Body of pancreas (tissue), 4 donors: ENCODE data around the gene RIMBP3C. TPM values are rescaled to one million over a fixed set of nuclear protein-coding genes. Genes with fewer than 3 reads are reported as not detected.
"Not testable (repeated sequence)": the region's sequence is repeated elsewhere in the genome, so short reads cannot be mapped to it uniquely, and the experiment has no call there.

Experiments used
- ATAC-seq: fragments of 150-250 bp; one replicate; pipeline ENCODE4 v1.9.1; 2016
- DNase-seq, 4 donors: peaks; one replicate each; pipeline ENCODE4 v3.0.0-alpha.2; 2019
- H3K27ac ChIP-seq, 4 donors: fragments of 200-600 bp; sonication (generic); 1 replicate in 3 of 4; 2 replicates in 1 of 4; pipeline versions ENCODE4 v1.5.1 to v1.6.1; 2016 to 2019; ENCODE audit warnings: mild to moderate bottlenecking in 1 of 4, mixed read lengths in 1 of 4, moderate library complexity in 1 of 4
- H3K27me3 ChIP-seq, 2 donors: fragments of 200-600 bp; sonication (generic); one replicate each; pipeline ENCODE4 v1.6.0; 2016; ENCODE audit warnings: mild to moderate bottlenecking in 1 of 2
- H3K36me3 ChIP-seq, 2 donors: fragments of 200-600 bp; sonication (generic); replicated peaks in 1 of 2; 2 replicates each; pipeline ENCODE4 v1.5.1; 2016; ENCODE audit warnings: low read depth in 2 of 2; ENCODE audit not compliant: insufficient read depth in 1 of 2
- H3K4me1 ChIP-seq: fragments of 200-600 bp; sonication (generic); one replicate; pipeline ENCODE4 v1.6.0; 2016
- H3K4me3 ChIP-seq, 2 donors: fragments of 200-600 bp; sonication (generic); 1 replicate in 1 of 2; 2 replicates in 1 of 2; pipeline ENCODE4 v1.5.1; 2016 to 2019
- H3K9me3 ChIP-seq, 3 donors: fragments of 200-600 bp; sonication (generic); 1 replicate in 2 of 3; 2 replicates in 1 of 3; pipeline ENCODE4 v1.5.1; 2016
- POLR2A ChIP-seq, 3 donors: fragments of 450-650 bp; IDR thresholded peaks; one replicate each; pipeline ENCODE4 v1.6.1; 2016; ENCODE audit warnings: antibody characterized with exemption in 3 of 3, mild to moderate bottlenecking in 2 of 3
- WGBS, 2 donors: methylation state at CpG; one replicate each; pipeline ENCODE4 v1.1.5; 2017; 5-methylcytosine and 5-hydroxymethylcytosine counted together
- intact Hi-C: fragments of 100-400 bp; cut with DNase I; formaldehyde crosslinking; loops from one replicate; pipeline ENCODE4 v1.15.1; 2023
- total RNA-seq, 2 donors: library from RNA; depleted of rRNA; stranded (reverse); fragments of >200 nt; gene quantifications; one replicate each; pipeline ENCODE4 v1.1.0, GENCODE V29; 2016
- TF ChIP-seq, protein P1 (sequence below), 7 experiments: fragments of 450-650 bp in 4 of 7; fragments of 200-600 bp in 3 of 7; sonication (generic) in 3 of 7; IDR thresholded peaks; one replicate each; pipeline ENCODE4 v1.5.1; 2016 to 2019; ENCODE audit warnings: antibody characterized with exemption in 7 of 7

Gene RIMBP3C
- total RNA-seq, 2 donors from 2014 or later, result under 0.01 TPM; not detected in 1

DNA sequence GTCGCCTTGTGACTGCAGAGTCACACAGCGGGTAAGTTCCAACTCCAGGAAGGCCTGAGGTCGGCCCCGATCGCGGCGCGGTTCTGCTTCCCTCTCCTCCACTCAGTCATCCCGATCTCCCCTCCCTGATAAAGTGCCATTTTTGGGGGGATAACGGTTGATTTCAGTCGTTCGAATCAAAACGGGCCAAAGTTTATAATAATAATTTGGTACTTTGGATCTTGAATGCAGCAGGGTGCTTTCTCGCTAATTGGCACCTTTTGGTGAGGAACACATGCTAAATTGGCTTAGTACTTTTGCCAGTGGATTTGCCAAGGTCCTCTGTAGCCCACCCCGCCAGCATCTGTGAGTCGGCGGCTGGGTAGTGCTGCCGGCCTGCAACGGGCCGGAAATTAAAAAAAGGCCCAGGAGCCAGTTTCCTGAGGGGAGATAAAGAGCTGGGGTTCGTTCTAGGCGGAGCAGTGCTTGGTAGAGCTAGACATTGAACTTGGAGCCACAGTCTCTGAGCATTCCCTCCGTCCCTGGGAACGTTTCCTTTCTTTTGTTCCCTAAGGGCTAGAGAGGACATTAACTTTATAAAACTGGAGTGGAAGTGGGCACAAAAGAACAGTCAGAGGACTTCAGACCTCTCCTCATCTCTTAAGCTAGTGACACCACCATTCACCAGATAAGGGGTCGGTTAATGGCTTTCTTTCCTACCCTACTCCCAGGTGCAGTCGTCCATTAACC lies 17.2 kb upstream of the RIMBP3C start:
- Histone ChIP-seq H3K27me3 (no peaks in the 10 kb centered on the region), H3K27ac (peak overlapping the region; percentile 73 to 93 (median 84)), H3K4me1 (peaks cover 64% of the 10 kb centered on the region), H3K4me3 (peak overlapping the region; percentile 61 to 95), H3K9me3 (no peaks in the 10 kb centered on the region), H3K36me3 (no peaks in the 10 kb centered on the region)
- intact Hi-C loops, result no loop called here
- peak; percentile 39 for ATAC-seq
- peak in 1 of 4 donors; percentile 20 for DNase-seq
- WGBS, 2 donors, result 0 to 1% methylated on average over 17 to 26 of the region's 26 CpGs
- no peak for TF ChIP-seq POLR2A (IDR thresholded peaks at IDR 0.05)
- TF ChIP-seq, protein P1, sequence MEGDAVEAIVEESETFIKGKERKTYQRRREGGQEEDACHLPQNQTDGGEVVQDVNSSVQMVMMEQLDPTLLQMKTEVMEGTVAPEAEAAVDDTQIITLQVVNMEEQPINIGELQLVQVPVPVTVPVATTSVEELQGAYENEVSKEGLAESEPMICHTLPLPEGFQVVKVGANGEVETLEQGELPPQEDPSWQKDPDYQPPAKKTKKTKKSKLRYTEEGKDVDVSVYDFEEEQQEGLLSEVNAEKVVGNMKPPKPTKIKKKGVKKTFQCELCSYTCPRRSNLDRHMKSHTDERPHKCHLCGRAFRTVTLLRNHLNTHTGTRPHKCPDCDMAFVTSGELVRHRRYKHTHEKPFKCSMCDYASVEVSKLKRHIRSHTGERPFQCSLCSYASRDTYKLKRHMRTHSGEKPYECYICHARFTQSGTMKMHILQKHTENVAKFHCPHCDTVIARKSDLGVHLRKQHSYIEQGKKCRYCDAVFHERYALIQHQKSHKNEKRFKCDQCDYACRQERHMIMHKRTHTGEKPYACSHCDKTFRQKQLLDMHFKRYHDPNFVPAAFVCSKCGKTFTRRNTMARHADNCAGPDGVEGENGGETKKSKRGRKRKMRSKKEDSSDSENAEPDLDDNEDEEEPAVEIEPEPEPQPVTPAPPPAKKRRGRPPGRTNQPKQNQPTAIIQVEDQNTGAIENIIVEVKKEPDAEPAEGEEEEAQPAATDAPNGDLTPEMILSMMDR (IDR thresholded peaks at IDR 0.05), result no peak

DNA sequence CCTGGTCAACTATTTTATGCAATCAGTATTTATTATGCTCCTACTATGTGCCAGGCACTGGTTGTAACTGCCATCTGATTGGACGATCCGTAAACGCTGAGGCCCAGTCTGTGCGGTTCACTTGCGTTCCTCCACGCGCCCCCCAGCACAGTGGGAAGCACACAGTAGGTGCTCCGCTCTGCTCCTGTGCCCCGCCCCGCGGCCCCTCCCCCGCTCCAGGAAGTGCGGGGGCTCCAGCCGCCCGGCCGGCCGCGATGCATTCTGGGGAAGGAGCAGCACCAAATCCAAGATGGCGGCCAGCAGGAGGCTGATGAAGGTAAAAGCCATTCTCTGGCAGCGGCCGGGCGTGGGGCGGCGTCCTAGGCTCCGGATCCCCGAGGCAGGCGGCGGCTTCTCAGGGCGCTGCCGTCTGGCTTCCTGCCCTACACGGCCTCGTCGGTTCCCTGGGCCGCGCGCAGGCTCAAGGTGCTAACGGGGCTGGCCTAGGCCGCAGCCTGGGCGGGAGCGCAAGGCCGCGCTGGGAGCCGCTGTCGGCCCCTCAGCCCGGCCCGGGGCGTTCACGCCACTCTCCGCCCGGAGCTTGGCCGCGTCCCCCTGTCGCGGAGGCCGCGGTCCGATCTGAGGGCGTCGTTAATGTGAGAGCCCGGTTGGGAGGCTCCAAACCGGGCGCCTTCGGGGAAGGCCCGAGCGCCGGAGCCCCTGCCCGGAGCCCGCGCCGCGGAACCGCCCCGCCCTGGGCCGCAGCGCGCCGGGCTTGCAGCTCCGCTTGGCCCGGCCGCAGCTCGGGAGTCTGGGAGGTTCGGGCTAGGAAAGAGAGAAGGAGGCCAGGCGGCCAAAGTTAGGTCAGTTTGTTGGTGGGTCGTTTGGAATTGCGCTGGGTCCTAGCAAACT lies 16.4 kb upstream of the RIMBP3C start, which contains the start of gene UBE2L3:
TSS of gene UBE2L3 (plus strand) at position 259 of the 891 bp plus-strand sequence. CDS start at position 290, 31 bp downstream.
- DNase-seq, result peak; percentile 80 to 87 (median 81)
- 0 to 1% methylated on average over 6 to 66 of the region's 85 CpGs for WGBS, 2 donors
- Histone ChIP-seq H3K9me3 (no peaks in the 10 kb centered on the region), H3K27me3 (no peaks in the 10 kb centered on the region), H3K4me1 (peaks cover 56% of the 10 kb centered on the region), H3K36me3 (no peaks in the 10 kb centered on the region), H3K4me3 (peak within 1 kb of the TSS; percentile 61 to 95), H3K27ac (peak within 1 kb of the TSS; percentile 73 to 93 (median 84))
- intact Hi-C loops, result no loop called here
- ATAC-seq, result peak; percentile 87
- peak; percentile 55 to 68 (median 62) for TF ChIP-seq POLR2A (IDR thresholded peaks at IDR 0.05)
- TF ChIP-seq, protein P1 (IDR thresholded peaks at IDR 0.05), result no peak

DNA sequence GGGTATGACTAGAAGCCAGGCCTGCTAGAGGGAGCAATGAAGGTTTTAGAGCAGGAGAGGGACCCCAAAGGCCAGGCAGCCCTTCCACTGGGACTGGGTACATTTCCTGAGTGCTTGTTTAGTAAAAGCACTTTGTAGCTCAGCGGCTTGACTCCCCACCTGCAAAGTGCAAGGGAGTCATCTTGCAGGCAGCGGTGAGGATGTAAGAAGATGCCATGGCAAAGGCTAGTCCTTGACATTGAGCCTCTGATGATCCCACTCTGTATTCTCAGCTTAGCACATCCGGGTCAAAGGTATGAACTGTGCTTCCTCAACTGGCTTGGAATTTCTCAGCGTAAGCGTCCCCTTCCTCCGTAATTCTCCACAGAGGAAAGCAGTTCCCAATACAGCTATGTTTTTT lies 13.2 kb upstream of the RIMBP3C start:
- Histone ChIP-seq H3K27ac (no peak overlapping the region), H3K4me1 (peaks cover 23% of the 10 kb centered on the region), H3K36me3 (no peaks in the 10 kb centered on the region), H3K4me3 (no peak overlapping the region), H3K9me3 (no peaks in the 10 kb centered on the region), H3K27me3 (no peaks in the 10 kb centered on the region)
- ATAC-seq (no peak), DNase-seq (no peak)
- TF ChIP-seq, protein P1 (IDR thresholded peaks at IDR 0.05), result no peak
- TF ChIP-seq POLR2A (IDR thresholded peaks at IDR 0.05), result no peak
- intact Hi-C loops, result no loop called here
- 81 to 89% methylated on average over 6 of the region's 6 CpGs for WGBS, 2 donors

DNA sequence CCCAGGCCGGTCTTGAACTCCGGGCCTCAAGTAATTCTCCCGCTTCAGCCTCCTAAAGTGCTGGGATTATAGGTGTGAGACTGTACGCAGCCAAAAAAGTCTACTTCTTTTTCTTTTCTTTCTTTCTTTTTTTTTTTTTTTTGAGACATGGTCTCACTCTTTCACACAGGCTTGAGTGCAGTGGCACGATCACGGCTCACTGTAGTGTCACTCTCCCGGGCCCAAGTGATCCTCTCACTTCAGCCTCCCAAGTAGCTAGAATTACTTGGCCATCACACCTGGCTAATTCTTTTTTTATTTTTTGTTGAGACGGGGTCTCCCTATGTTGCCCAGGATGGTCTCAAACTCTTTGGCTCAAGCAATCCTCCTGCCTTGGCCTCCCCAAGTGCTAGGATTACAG lies 12.7 kb upstream of the RIMBP3C start:
- DNase-seq, result no peak
- Histone ChIP-seq H3K4me1 (peaks cover 18% of the 10 kb centered on the region), H3K9me3 (no peaks in the 10 kb centered on the region), H3K4me3 (no peak overlapping the region), H3K27me3 (no peaks in the 10 kb centered on the region), H3K36me3 (no peaks in the 10 kb centered on the region), H3K27ac (no peak overlapping the region)
- TF ChIP-seq, protein P1 (IDR thresholded peaks at IDR 0.05), result no peak
- no peak for TF ChIP-seq POLR2A (IDR thresholded peaks at IDR 0.05)
- 86 to 95% methylated on average over 8 of the region's 8 CpGs for WGBS, 2 donors
- ATAC-seq, result no peak
- intact Hi-C loops, result no loop called here

DNA sequence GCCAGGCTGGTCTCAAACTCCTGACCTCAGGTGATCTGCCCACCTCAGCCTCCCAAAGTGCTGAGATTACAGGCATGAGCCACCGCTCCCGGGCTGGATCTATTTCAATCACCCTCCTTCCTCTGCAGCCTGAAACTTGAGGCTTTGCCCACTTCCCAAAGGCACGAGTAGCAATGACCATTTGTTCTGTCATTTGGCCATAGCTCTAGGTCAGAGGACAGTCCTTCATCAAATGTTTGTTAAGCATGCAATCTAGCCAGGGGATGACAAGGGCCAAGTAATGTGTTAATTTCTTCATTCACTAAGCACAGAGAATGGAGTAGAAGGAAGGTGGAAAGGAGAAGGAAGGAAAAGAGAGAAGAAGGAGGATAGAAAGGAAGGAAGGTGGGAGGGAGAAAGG lies 9.4 kb upstream of the RIMBP3C start:
- H3K9me3 ChIP-seq, DNase-seq, H3K4me3 ChIP-seq, H3K4me1 ChIP-seq, H3K27me3 ChIP-seq, H3K36me3 ChIP-seq, H3K27ac ChIP-seq, ATAC-seq, intact Hi-C loops: not testable (repeated sequence)
- 0 to 8% methylated on average over 1 of the region's 3 CpGs for WGBS, 2 donors

DNA sequence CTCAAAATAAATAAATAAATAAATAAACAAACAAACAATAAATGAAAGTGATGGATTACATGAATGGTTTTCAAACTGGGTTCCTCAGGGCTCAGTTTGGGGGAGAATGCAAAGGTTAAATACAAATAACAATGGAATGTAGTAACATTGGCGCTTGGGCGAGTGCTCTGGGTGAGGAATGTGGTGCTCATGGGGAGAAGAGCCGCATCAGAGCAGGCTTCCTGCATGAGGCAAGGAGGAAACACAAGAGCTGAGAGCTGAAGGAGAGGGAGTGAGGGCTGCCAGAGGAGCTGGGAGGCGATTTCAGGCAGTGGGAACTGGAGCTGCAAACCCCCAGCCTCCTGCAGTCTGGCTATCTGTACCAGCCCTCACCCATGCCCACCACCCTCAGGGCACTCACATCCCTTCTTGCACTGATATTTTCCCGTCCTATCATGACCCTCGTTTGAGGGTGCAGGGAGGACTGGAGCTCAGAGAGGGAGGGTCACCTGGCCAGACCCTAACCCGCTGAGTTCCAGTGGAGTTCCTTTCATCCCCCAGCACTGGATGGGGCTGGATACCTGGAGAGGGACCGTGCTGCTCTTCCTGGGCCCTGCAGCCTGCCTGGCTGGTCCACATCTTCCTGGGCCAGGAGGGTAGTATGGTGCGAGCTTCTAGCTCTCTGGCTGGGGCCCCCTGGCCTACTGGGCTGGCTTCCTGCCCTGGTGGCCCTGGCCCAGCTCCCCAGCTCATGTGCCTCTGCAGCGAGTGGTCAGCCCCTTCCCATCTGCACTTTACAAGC lies 8.3 kb upstream of the RIMBP3C start:
- H3K4me1 ChIP-seq, intact Hi-C loops, H3K4me3 ChIP-seq, H3K36me3 ChIP-seq, H3K9me3 ChIP-seq, H3K27ac ChIP-seq, ATAC-seq, H3K27me3 ChIP-seq, DNase-seq: not testable (repeated sequence)
- no CpG with 5 or more reads among the region's 10 CpGs for WGBS, 2 donors

DNA sequence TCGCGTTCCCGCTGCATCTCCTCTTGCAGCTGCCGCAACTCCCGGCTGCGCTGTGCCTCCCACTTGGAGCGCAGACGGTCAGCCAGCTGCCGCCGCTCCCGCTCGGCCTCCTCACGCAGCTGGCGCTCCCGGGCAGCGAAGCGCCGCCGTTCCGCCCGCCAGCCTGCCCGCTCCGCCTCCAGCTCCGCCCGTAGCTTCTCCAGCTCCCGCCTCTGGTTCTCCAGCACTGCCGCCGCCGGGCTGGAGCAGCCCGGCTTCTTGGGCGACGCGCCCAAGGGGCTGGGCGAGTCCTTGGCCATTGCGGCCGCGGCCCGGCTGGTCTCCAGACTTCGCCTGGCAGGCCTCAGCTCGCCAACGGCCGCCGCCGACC lies 598 bp downstream of the RIMBP3C start:
- H3K4me1 ChIP-seq, DNase-seq, H3K4me3 ChIP-seq, H3K36me3 ChIP-seq, H3K27ac ChIP-seq, H3K27me3 ChIP-seq, H3K9me3 ChIP-seq, intact Hi-C loops: not testable (repeated sequence)
- WGBS, 2 donors, result no CpG with 5 or more reads among the region's 44 CpGs
- ATAC-seq, result peak; percentile 75
